Endothelial cell of umbilical vein (primary cell): ENCODE measurements around the gene DUSP22. TPM values are rescaled to one million over a fixed set of nuclear protein-coding genes. Genes with fewer than 3 reads are reported as not detected.

Experiments
- BruUV-seq: library from RNA; stranded (reverse); fragments of 400-500 nt; replicated peaks from 2 replicates; lab custom pipeline; 2021; lab: Mats Ljungman, UMichigan
- CTCF ChIA-PET: fragments of 300-600, 350-600 bp; sonication (Branson Sonifier 250); formaldehyde crosslinking; loops from one replicate; lab custom pipeline; 2021; ENCODE audit warnings: antibody characterized with exemption, inconsistent platforms; lab: Charles Lee
- POLR2A ChIA-PET: fragments of 300-600, 350-600 bp; sonication (Branson Sonifier 250); formaldehyde crosslinking; loops from one replicate; lab custom pipeline; 2021; ENCODE audit warnings: antibody characterized with exemption, inconsistent platforms; lab: Charles Lee
- DNase-seq: peaks from one replicate; pipeline ENCODE4 v3.0.0-alpha.2; 2011; ENCODE audit warnings: low read depth, low spot score
- FAIRE-seq: peaks from 2 replicates; lab custom pipeline; 2011; peaks lifted over from hg19 to GRCh38; lab: Jason Lieb, UNC
- H2AFZ ChIP-seq: 2 replicates; pipeline ENCODE4 v1.6.0; 2012; ENCODE audit warnings: low read depth, low read length, control low read depth, inconsistent platforms
- H3K27ac ChIP-seq: 2 replicates; pipeline ENCODE4 v1.5.1; 2011; ENCODE audit warnings: low read depth, mild to moderate bottlenecking, control low read depth, low read length, moderate library complexity; ENCODE audit not compliant: insufficient read depth
- H3K27me3 ChIP-seq, 2 experiments: 2 replicates each; pipeline versions ENCODE4 v1.6.0 to v1.6.1; 2011; ENCODE audit warnings: low read length in 2 of 2, mixed read lengths in 1 of 2; ENCODE audit not compliant: control insufficient read depth in 2 of 2, insufficient read depth in 2 of 2
- H3K36me3 ChIP-seq, 2 experiments: 2 replicates in 1 of 2; 3 replicates in 1 of 2; pipeline ENCODE4 v1.5.1; 2011; ENCODE audit warnings: low read length in 2 of 2, mild to moderate bottlenecking in 1 of 2, moderate library complexity in 1 of 2; ENCODE audit not compliant: control insufficient read depth in 2 of 2, insufficient read depth in 2 of 2; ENCODE audit errors: extremely low read depth in 1 of 2
- H3K4me1 ChIP-seq: 3 replicates; pipeline ENCODE4 v1.5.1; 2011; ENCODE audit warnings: mild to moderate bottlenecking, low read length; ENCODE audit not compliant: control insufficient read depth, insufficient read depth; ENCODE audit errors: extremely low read depth
- H3K4me2 ChIP-seq: 2 replicates; pipeline ENCODE4 v1.6.1; 2011; ENCODE audit warnings: low read length, control low read depth, mixed read lengths; ENCODE audit not compliant: insufficient read depth
- H3K4me3 ChIP-seq, 3 experiments: fragments of 200-600 bp in 1 of 3; sonication (generic), shearing (Covaris generic) in 1 of 3; replicated peaks in 1 of 3; 2 replicates each; pipeline ENCODE4 v1.5.1; 2011 to 2016; ENCODE audit warnings: control low read depth in 3 of 3, low read length in 3 of 3, mild to moderate bottlenecking in 2 of 3, inconsistent platforms in 1 of 3, low read depth in 1 of 3, moderate library complexity in 1 of 3; ENCODE audit not compliant: insufficient read depth in 1 of 3
- H3K79me2 ChIP-seq: 2 replicates; pipeline ENCODE4 v1.6.0; 2012; ENCODE audit warnings: low read length, inconsistent platforms; ENCODE audit not compliant: control insufficient read depth, insufficient read depth
- H3K9ac ChIP-seq: replicated peaks from 2 replicates; pipeline ENCODE3; 2011; ENCODE audit warnings: low read length, control low read depth; ENCODE audit not compliant: insufficient read depth; ENCODE audit errors: extremely low read depth
- H3K9me1 ChIP-seq: replicated peaks from 3 replicates; pipeline ENCODE4 v1.6.0; 2011; ENCODE audit warnings: mild to moderate bottlenecking, low read length; ENCODE audit not compliant: control insufficient read depth, insufficient read depth; ENCODE audit errors: extremely low read depth
- H3K9me3 ChIP-seq: replicated peaks from 2 replicates; pipeline ENCODE4 v1.5.1; 2012; ENCODE audit warnings: low read length, inconsistent platforms; ENCODE audit not compliant: control insufficient read depth, insufficient read depth
- H4K20me1 ChIP-seq: replicated peaks from 2 replicates; pipeline ENCODE3; 2011; ENCODE audit warnings: mild to moderate bottlenecking, low read length; ENCODE audit not compliant: control insufficient read depth, insufficient read depth; ENCODE audit errors: extremely low read depth
- CTCF ChIP-seq, 2 donors: IDR thresholded peaks; 1 replicate in 1 of 2; 2 replicates in 1 of 2; pipeline ENCODE4 v1.5.1; 2011; ENCODE audit warnings: low read length in 2 of 2, mild to moderate bottlenecking in 2 of 2, moderate library complexity in 2 of 2, control low read depth in 1 of 2, inconsistent platforms in 1 of 2, low read depth in 1 of 2; ENCODE audit not compliant: insufficient read depth in 1 of 2; ENCODE audit errors: extremely low read depth in 1 of 2
- EZH2 ChIP-seq: IDR thresholded peaks from 2 replicates; pipeline ENCODE4 v1.6.1; 2012; ENCODE audit warnings: borderline replicate concordance, low read depth, mild to moderate bottlenecking, moderate library complexity, low read length, inconsistent platforms; ENCODE audit not compliant: severe bottlenecking
- FOS ChIP-seq: IDR thresholded peaks from 2 replicates; pipeline ENCODE4 v1.6.1; 2011; ENCODE audit warnings: mild to moderate bottlenecking, low read length, moderate library complexity, borderline replicate concordance; ENCODE audit not compliant: insufficient read depth
- JUN ChIP-seq: IDR thresholded peaks from 2 replicates; pipeline ENCODE4 v1.6.1; 2011; ENCODE audit warnings: borderline replicate concordance, low read depth; ENCODE audit not compliant: insufficient read length, insufficient read depth
- MAX ChIP-seq: IDR thresholded peaks from 2 replicates; pipeline ENCODE4 v1.6.1; 2011; ENCODE audit not compliant: insufficient read depth, insufficient read length
- POLR2A ChIP-seq: IDR thresholded peaks from 2 replicates; pipeline ENCODE4 v1.6.1; 2012; ENCODE audit warnings: low read depth, mild to moderate bottlenecking, control low read depth, low read length
- POLR2AphosphoS5 ChIP-seq: IDR thresholded peaks from 2 replicates; pipeline ENCODE4 v1.6.1; 2012; ENCODE audit warnings: low read depth, mild to moderate bottlenecking, control low read depth, low read length, moderate library complexity; ENCODE audit not compliant: insufficient read depth
- dilution Hi-C: fragments of 300-500 bp; cut with MboI; formaldehyde crosslinking; loops from one replicate; pipeline ENCODE4 v1.15.0; 2019; ENCODE audit warnings: low sequenced_read_pairs; ENCODE audit not compliant: extremely low pct_ligation_motif_present
- intact Hi-C: fragments of 100-400 bp; cut with micrococcal nuclease; formaldehyde crosslinking; loops from one replicate; pipeline ENCODE4 v1.10.0; 2022
- polyA plus RNA-seq, 4 experiments: library from polyadenylated mRNA; depleted of rRNA in 3 of 4; stranded (reverse) in 3 of 4; unstranded in 1 of 4; fragments of >200 nt; gene quantifications; 2 replicates each; pipeline versions ENCODE4 v1.2.1 to v1.2.3, GENCODE V29; 2011 to 2012; ENCODE audit warnings: missing spikeins in 1 of 4
- total RNA-seq: library from RNA; stranded (reverse); gene quantifications from 2 replicates; pipeline ENCODE4 v1.2.3, GENCODE V29; 2021

DUSP22 gene
- total and polyA plus RNA-seq, 2 donors (not counting 3 experiments of a cell fraction or from before 2014, with no cell fraction given), result 23.2 to 33.9 TPM

DNA sequence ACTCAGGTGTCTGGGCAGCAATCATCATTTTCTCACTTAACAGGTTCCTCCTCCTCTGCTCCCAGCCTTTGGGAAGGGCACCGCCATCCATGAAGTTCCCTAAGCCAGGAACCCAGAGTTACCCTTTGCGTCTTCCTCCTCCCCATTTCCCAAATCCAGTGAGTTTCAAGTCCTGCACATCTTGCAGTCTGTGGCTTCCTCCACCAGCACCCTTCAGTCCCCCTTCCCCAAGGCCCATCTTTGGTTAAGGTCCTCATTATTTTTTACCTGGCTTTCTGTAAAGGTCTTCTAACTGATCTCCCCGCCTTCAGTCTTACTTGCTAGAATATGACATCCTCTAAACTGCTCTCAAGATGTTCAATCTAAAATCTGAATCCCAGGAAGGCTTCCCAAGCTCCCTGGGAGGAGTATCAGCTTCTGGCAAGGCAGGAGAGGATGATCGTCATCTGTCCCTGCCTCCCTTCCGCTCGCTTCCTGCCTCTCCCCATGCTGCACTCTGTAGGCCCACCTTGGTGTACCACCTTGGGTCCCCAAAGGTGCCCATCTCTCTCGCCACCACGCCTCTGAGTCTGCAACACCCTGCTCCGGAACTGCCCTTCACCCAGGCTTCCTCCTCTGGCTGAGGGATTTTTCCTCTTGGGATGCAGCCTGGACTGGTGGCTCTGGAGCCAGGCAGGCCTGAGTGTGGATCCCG, 11.4 kb upstream of the DUSP22 start:
- dilution Hi-C loops (no loop called here), intact Hi-C loops (no loop called here)
- H3K27me3 ChIP-seq, result peaks cover 2 to 9% of the 10 kb centered on the region in 2 experiments
- H3K9me1 ChIP-seq, result no peaks in the 10 kb centered on the region
- no peaks in the 10 kb centered on the region for H4K20me1 ChIP-seq
- no peaks in the 10 kb centered on the region for H3K9me3 ChIP-seq
- no peak overlapping the region for H3K27ac ChIP-seq
- FAIRE-seq, result no peak
- TF ChIP-seq FOS, result no peak
- TF ChIP-seq POLR2AphosphoS5, result no peak
- TF ChIP-seq CTCF (IDR thresholded peaks at IDR 0.05; ENCODE audit: extremely low read depth in 1 of 2, insufficient read depth in 1 of 2, low read depth in 1 of 2, low read length in 2 of 2), result no peak
- no peak for TF ChIP-seq JUN
- TF ChIP-seq MAX, result no peak
- TF ChIP-seq EZH2, result no peak
- TF ChIP-seq POLR2A, result no peak
- no peaks in the 10 kb centered on the region for H3K4me1 ChIP-seq
- no peak overlapping the region for H2AFZ ChIP-seq
- H3K9ac ChIP-seq, result no peak overlapping the region
- no peak overlapping the region for H3K4me2 ChIP-seq
- H3K4me3 ChIP-seq, result no peak overlapping the region
- BruUV-seq, result no TSS peak
- no peaks in the 10 kb centered on the region for H3K36me3 ChIP-seq
- CTCF ChIA-PET, result no interaction called here
- DNase-seq, result no peak
- no peaks in the 10 kb centered on the region for H3K79me2 ChIP-seq
- POLR2A ChIA-PET, result no interaction called here
